GM21360 (cell line): Measurements from ENCODE around the gene PCBP3.

Experiments
- ATAC-seq: cut with Tn5 transposase; IDR thresholded peaks from one replicate; pipeline ENCODE4 v1.9.1; 2021; ENCODE audit warnings: mild to moderate bottlenecking, moderate library complexity; ENCODE audit not compliant: unreplicated experiment

Gene PCBP3

GRCh38 chr21:45747802-45748445 is 104.4 kb downstream of the PCBP3 start:
- no peak for ATAC-seq

GRCh38 chr21:45748593-45748992 is 105.1 kb downstream of the PCBP3 start:
- ATAC-seq = no peak

- ATAC-seq = no peak
Measured at GRCh38 chr21:45749974-45750373, 106.4 kb downstream of the PCBP3 start.

GRCh38 chr21:45750936-45751335 is 107.4 kb downstream of the PCBP3 start:
- no peak for ATAC-seq

- no peak for ATAC-seq
Measured at GRCh38 chr21:45753445-45753844, 109.9 kb downstream of the PCBP3 start.

- ATAC-seq = no peak
Measured at GRCh38 chr21:45756029-45756428, 112.5 kb downstream of the PCBP3 start.

- no peak for ATAC-seq
Measured at GRCh38 chr21:45756669-45757068, 113.1 kb downstream of the PCBP3 start.

GRCh38 chr21:45761704-45762103 is 118.2 kb downstream of the PCBP3 start:
- no peak for ATAC-seq

- no peak for ATAC-seq
Measured at GRCh38 chr21:45763074-45763473, 119.5 kb downstream of the PCBP3 start.

- ATAC-seq = no peak
Measured at GRCh38 chr21:45763506-45763905, 120.0 kb downstream of the PCBP3 start.

GRCh38 chr21:45764792-45765191 is 121.3 kb downstream of the PCBP3 start:
- no peak for ATAC-seq

- no peak for ATAC-seq
Measured at GRCh38 chr21:45765375-45765774, 121.8 kb downstream of the PCBP3 start.

GRCh38 chr21:45766055-45766454 is 122.5 kb downstream of the PCBP3 start:
- no peak for ATAC-seq

GRCh38 chr21:45766501-45766900 is 123.0 kb downstream of the PCBP3 start:
- ATAC-seq = no peak

- ATAC-seq = no peak
Measured at GRCh38 chr21:45767071-45768006, 123.8 kb downstream of the PCBP3 start.

- no peak for ATAC-seq
Measured at GRCh38 chr21:45768011-45768739, 124.7 kb downstream of the PCBP3 start.

GRCh38 chr21:45768740-45769048 is 125.2 kb downstream of the PCBP3 start:
- no peak for ATAC-seq

GRCh38 chr21:45769294-45769693 is 125.8 kb downstream of the PCBP3 start:
- no peak for ATAC-seq

GRCh38 chr21:45769896-45770295 is 126.4 kb downstream of the PCBP3 start:
- no peak for ATAC-seq

- no peak for ATAC-seq
Measured at GRCh38 chr21:45772180-45772579, 128.7 kb downstream of the PCBP3 start.

GRCh38 chr21:45774291-45774690 is 130.8 kb downstream of the PCBP3 start:
- ATAC-seq = no peak

- ATAC-seq = no peak
Measured at GRCh38 chr21:45776971-45777370, 133.4 kb downstream of the PCBP3 start.
